ENCODE measurements around the gene MSMB. TPM values are rescaled to one million over a fixed set of nuclear protein-coding genes. Genes with fewer than 3 reads are reported as not detected.

MSMB gene
- polyA plus RNA-seq, 1 of the 3 experiments (the other 2 are of a cell fraction) = not detected

DNA sequence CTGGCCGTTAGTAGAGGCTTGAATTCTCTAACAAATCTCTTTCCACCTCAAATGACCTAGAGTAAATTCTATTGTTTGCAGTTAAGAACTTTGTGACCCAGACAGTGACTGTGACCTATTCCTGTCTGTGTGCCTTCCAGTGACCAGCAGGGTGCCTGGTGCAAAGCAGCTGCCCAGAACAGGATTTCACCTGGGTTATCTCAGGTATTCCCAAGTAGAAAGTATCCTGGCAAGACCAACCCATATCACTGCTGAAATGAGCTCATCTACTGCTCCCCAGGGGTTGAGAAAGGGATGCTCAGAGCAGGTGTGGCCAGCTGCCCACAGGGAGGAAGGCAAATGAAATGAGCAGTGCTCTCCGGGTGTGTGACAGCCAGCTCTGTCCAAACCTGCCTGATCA, 2.1 kb upstream of the MSMB start:
- no peaks in the 10 kb centered on the region; the same call in 1 of the 2 replicates for H3K27me3 ChIP-seq (ENCODE audit: insufficient read depth)
- CTCF ChIA-PET = no interaction called here
- H3K4me3 ChIP-seq (ENCODE audit: low read depth in 2 of 2, low read length in 1 of 2) = no peak overlapping the region
- no peaks in the 10 kb centered on the region; a peak in 1 of 4 replicates for H3K4me1 ChIP-seq (ENCODE audit: control insufficient read depth in 1 of 2, insufficient read depth in 2 of 2, low read depth in 1 of 2, low read length in 1 of 2)
- no peak for DNase-seq
- no peak for TF ChIP-seq RFX5 (IDR thresholded peaks at IDR 0.05; ENCODE audit: low read length)
- TF ChIP-seq, protein P1, sequence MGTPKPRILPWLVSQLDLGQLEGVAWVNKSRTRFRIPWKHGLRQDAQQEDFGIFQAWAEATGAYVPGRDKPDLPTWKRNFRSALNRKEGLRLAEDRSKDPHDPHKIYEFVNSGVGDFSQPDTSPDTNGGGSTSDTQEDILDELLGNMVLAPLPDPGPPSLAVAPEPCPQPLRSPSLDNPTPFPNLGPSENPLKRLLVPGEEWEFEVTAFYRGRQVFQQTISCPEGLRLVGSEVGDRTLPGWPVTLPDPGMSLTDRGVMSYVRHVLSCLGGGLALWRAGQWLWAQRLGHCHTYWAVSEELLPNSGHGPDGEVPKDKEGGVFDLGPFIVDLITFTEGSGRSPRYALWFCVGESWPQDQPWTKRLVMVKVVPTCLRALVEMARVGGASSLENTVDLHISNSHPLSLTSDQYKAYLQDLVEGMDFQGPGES (IDR thresholded peaks at IDR 0.05; ENCODE audit: low read depth, low read length) = no peak
- no peak for TF ChIP-seq CHD2 (IDR thresholded peaks at IDR 0.05; ENCODE audit: low read length, partially characterized antibody)
- no peak for TF ChIP-seq TAF1 (IDR thresholded peaks at IDR 0.05; ENCODE audit: borderline replicate concordance, low read depth, low read length)
- TF ChIP-seq JUND (IDR thresholded peaks at IDR 0.05) = no peak
- no peak for TF ChIP-seq EP300 (IDR thresholded peaks at IDR 0.05; ENCODE audit: borderline replicate concordance in 1 of 2, low read depth in 1 of 2, low read length in 1 of 2)
- no peak for TF ChIP-seq ELF1 (IDR thresholded peaks at IDR 0.05)
- TF ChIP-seq, protein P2, sequence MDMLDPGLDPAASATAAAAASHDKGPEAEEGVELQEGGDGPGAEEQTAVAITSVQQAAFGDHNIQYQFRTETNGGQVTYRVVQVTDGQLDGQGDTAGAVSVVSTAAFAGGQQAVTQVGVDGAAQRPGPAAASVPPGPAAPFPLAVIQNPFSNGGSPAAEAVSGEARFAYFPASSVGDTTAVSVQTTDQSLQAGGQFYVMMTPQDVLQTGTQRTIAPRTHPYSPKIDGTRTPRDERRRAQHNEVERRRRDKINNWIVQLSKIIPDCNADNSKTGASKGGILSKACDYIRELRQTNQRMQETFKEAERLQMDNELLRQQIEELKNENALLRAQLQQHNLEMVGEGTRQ (IDR thresholded peaks at IDR 0.05; ENCODE audit: borderline replicate concordance, low read depth, low read length) = no peak
- no peak for TF ChIP-seq MAX (IDR thresholded peaks at IDR 0.05; ENCODE audit: low read depth)
- TF ChIP-seq GABPA (IDR thresholded peaks at IDR 0.05; ENCODE audit: low read depth) = no peak
- TF ChIP-seq TCF12 (IDR thresholded peaks at IDR 0.05) = no peak
- no peak for TF ChIP-seq EZH2phosphoT487 (IDR thresholded peaks at IDR 0.05; ENCODE audit: borderline replicate concordance, low read depth)
- no peak for TF ChIP-seq ZBTB33 (IDR thresholded peaks at IDR 0.05; ENCODE audit: borderline replicate concordance, low read depth)
- no peak for TF ChIP-seq SMC3 (IDR thresholded peaks at IDR 0.05; ENCODE audit: low read depth, low read length)
- no peak for TF ChIP-seq MEF2A (IDR thresholded peaks at IDR 0.05; ENCODE audit: borderline replicate concordance, low read depth)
- TF ChIP-seq, protein P3, sequence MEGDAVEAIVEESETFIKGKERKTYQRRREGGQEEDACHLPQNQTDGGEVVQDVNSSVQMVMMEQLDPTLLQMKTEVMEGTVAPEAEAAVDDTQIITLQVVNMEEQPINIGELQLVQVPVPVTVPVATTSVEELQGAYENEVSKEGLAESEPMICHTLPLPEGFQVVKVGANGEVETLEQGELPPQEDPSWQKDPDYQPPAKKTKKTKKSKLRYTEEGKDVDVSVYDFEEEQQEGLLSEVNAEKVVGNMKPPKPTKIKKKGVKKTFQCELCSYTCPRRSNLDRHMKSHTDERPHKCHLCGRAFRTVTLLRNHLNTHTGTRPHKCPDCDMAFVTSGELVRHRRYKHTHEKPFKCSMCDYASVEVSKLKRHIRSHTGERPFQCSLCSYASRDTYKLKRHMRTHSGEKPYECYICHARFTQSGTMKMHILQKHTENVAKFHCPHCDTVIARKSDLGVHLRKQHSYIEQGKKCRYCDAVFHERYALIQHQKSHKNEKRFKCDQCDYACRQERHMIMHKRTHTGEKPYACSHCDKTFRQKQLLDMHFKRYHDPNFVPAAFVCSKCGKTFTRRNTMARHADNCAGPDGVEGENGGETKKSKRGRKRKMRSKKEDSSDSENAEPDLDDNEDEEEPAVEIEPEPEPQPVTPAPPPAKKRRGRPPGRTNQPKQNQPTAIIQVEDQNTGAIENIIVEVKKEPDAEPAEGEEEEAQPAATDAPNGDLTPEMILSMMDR (IDR thresholded peaks at IDR 0.05) = no peak
- TF ChIP-seq RXRA (IDR thresholded peaks at IDR 0.05; ENCODE audit: borderline replicate concordance, low read depth) = no peak
- TF ChIP-seq TEAD4 (IDR thresholded peaks at IDR 0.05; ENCODE audit: borderline replicate concordance, insufficient read depth) = no peak
- no peak for TF ChIP-seq FOSL2 (IDR thresholded peaks at IDR 0.05; ENCODE audit: borderline replicate concordance, low read depth)
- no peak for TF ChIP-seq NFIC (IDR thresholded peaks at IDR 0.05; ENCODE audit: borderline replicate concordance)
- POLR2A ChIA-PET = no interaction called here
- no peaks in the 10 kb centered on the region for H3K36me3 ChIP-seq (replicated peaks in 1 of 2; ENCODE audit: control insufficient read depth in 1 of 2, insufficient read depth in 2 of 2, low read length in 1 of 2)
- no peaks in the 10 kb centered on the region for H3F3A ChIP-seq (replicated peaks; ENCODE audit: insufficient read depth)
- H2AFZ ChIP-seq (ENCODE audit: low read depth) = no peak overlapping the region
- no peak overlapping the region for H3K27ac ChIP-seq (ENCODE audit: low read depth in 2 of 2, low read length in 1 of 2)
- H4K20me1 ChIP-seq (ENCODE audit: insufficient read depth) = no peaks in the 10 kb centered on the region
- H3K79me2 ChIP-seq (ENCODE audit: insufficient read depth) = no peaks in the 10 kb centered on the region
- H3K9me3 ChIP-seq = no peaks in the 10 kb centered on the region
- no peaks in the 10 kb centered on the region for H3K9me2 ChIP-seq
- no peak overlapping the region for H3K9ac ChIP-seq
- no peak overlapping the region for H3K4me2 ChIP-seq
- WGBS (ENCODE audit: low lambda C conversion rate) = 47% methylated on average over 2 of the region's 2 CpGs
